K562 (cell line): Measurements from ENCODE around the gene TSEN54. TPM values are rescaled to one million over a fixed set of nuclear protein-coding genes. Genes with fewer than 3 reads are reported as not detected.
A peak's percentile ranks its signal among the peaks of the same experiment; 100 is the strongest.

ENCODE experiments used
- AFF4 ChIP-seq: sonication (generic); formaldehyde crosslinking; IDR thresholded peaks from 2 replicates; pipeline ENCODE4 v1.8.0; 2023; ENCODE audit warnings: mild to moderate bottlenecking, missing genetic modification reagents
- ATF4 ChIP-seq: fragments of 450-650 bp; formaldehyde crosslinking; IDR thresholded peaks from 2 replicates; pipeline ENCODE4 v1.4.0; 2022; ENCODE audit warnings: mild to moderate bottlenecking, moderate library complexity
- CEBPG ChIP-seq, 3 experiments: fragments of 200-800 bp in 1 of 3; sonication (Bioruptor generic) in 1 of 3; sonication (generic) in 1 of 3; formaldehyde crosslinking in 1 of 3; IDR thresholded peaks in 2 of 3; conservative IDR thresholded peaks in 1 of 3; 2 replicates each; pipeline versions ENCODE4 v1.6.1 to v1.8.0; 2016 to 2022; ENCODE audit warnings: missing compliant biosample characterization in 2 of 3, missing genetic modification characterization in 2 of 3, mild to moderate bottlenecking in 1 of 3, missing genetic modification reagents in 1 of 3
- ETV5 ChIP-seq: sonication (generic); formaldehyde crosslinking; IDR thresholded peaks from 2 replicates; pipeline ENCODE4 v1.4.0; 2020; ENCODE audit warnings: low read depth, mild to moderate bottlenecking, missing genetic modification reagents
- MAZ ChIP-seq, 2 experiments: fragments of 450-650 bp in 1 of 2; sonication (generic) in 1 of 2; formaldehyde crosslinking; IDR thresholded peaks in 1 of 2; conservative IDR thresholded peaks in 1 of 2; 2 replicates each; pipeline versions ENCODE4 v1.4.0 to v1.5.0; 2020; ENCODE audit warnings: mild to moderate bottlenecking in 1 of 2, missing genetic modification reagents in 1 of 2
- MECOM ChIP-seq: fragments of 250-450 bp; sonication (Bioruptor Pico); IDR thresholded peaks from 2 replicates; pipeline ENCODE4 v1.8.0; 2022; ENCODE audit warnings: inconsistent platforms
- MLLT1 ChIP-seq, 2 experiments: fragments of 450-650 bp; IDR thresholded peaks; 2 replicates each; pipeline ENCODE4 v1.6.1; 2016
- MXD1 ChIP-seq: fragments of 250-450 bp; sonication (Bioruptor Pico); IDR thresholded peaks from 2 replicates; pipeline ENCODE4 v1.8.0; 2021; ENCODE audit warnings: borderline replicate concordance, mild to moderate bottlenecking, moderate library complexity; ENCODE audit not compliant: poor library complexity, severe bottlenecking
- MYC ChIP-seq, 2 experiments: fragments of 250-450 bp in 1 of 2; sonication (Bioruptor Pico) in 1 of 2; IDR thresholded peaks; 2 replicates each; pipeline versions ENCODE4 v1.5.1 to v1.6.1; 2012 to 2021; ENCODE audit warnings: low read depth in 2 of 2, borderline replicate concordance in 1 of 2, improper control_type of control experiment in 1 of 2, low read length in 1 of 2, mild to moderate bottlenecking in 1 of 2, moderate library complexity in 1 of 2
- NELFE ChIP-seq: IDR thresholded peaks from 2 replicates; pipeline ENCODE4 v1.6.1; 2011; ENCODE audit warnings: mild to moderate bottlenecking; ENCODE audit not compliant: insufficient read depth, insufficient read length
- SMARCA4 ChIP-seq: fragments of 450-650 bp; IDR thresholded peaks from 2 replicates; pipeline ENCODE4 v1.6.1; 2016
- TCF7 ChIP-seq: sonication (generic); IDR thresholded peaks from 2 replicates; pipeline ENCODE4 v1.6.1; 2016; ENCODE audit warnings: antibody characterized with exemption, borderline replicate concordance
- TRIM24 ChIP-seq, 2 experiments: fragments of 450-650 bp; IDR thresholded peaks; 2 replicates each; pipeline ENCODE4 v1.6.1; 2016
- ZBED1 ChIP-seq: IDR thresholded peaks from 2 replicates; pipeline ENCODE4 v1.6.1; 2014
- ZBTB7A ChIP-seq: IDR thresholded peaks from 2 replicates; pipeline ENCODE4 v1.6.1; 2011; ENCODE audit warnings: low read depth, mild to moderate bottlenecking, low read length, moderate library complexity, borderline replicate concordance; ENCODE audit not compliant: control insufficient read depth
- ZNF12 ChIP-seq: sonication (generic); formaldehyde crosslinking; IDR thresholded peaks from 2 replicates; pipeline ENCODE4 v1.4.0; 2020; ENCODE audit warnings: mild to moderate bottlenecking, missing genetic modification reagents
- polyA plus RNA-seq, 8 experiments: library from polyadenylated mRNA; depleted of rRNA in 4 of 8; stranded (reverse) in 5 of 8; unstranded in 3 of 8; fragments of >200 nt; fragmentation: Nextera tagmentation in 2 of 8; fragmentation: Illumina TruSeq in 1 of 8; extraction: Ambion mirVana in 2 of 8; extraction: Trizol in 1 of 8; gene quantifications; 2 replicates each; pipeline versions ENCODE4 v1.2.1 to v1.2.3, GENCODE V29; 2011 to 2014; ENCODE audit warnings: inconsistent platforms in 1 of 8, missing spikeins in 1 of 8
- total RNA-seq, 7 experiments: library from RNA; depleted of rRNA in 6 of 7; stranded (reverse); fragments of >200 nt in 6 of 7; fragmentation: Illumina TruSeq in 2 of 7; extraction: Trizol in 2 of 7; gene quantifications; 2 replicates each; pipeline versions ENCODE4 v1.2.1 to v1.2.3, GENCODE V29; 2011 to 2021; ENCODE audit warnings: low replicate concordance in 1 of 7

The TSEN54 gene
- total and polyA plus RNA-seq, 9 of the 15 experiments (the other 6 are each of a cell fraction or from before 2014, with no cell fraction given) = 5.9 to 64.3 (median 48.9) TPM

- peak; percentile 97 for TF ChIP-seq AFF4
- TF ChIP-seq ATF4 (CRISPR knock-in tag) = no peak
- peak; percentile 100 for TF ChIP-seq ZBTB7A
- peak; percentile 94; the same call in 1 of the 2 replicates for TF ChIP-seq ETV5 (CRISPR knock-in tag)
- TF ChIP-seq ZBED1 = peak; percentile 69; the same call in 1 of the 2 replicates
- TF ChIP-seq SMARCA4 = 0 out of 2 replicates have a peak, but pooled peaks have one; percentile 28
- TF ChIP-seq MXD1 (CRISPR knock-in tag) = peak; percentile 62
- no peak for TF ChIP-seq TCF7
- peak; percentile 69 for TF ChIP-seq MYC (IDR thresholded peaks at IDR 0.05; ENCODE audit: low read depth, low read length)
- peak; percentile 55; the same call in 1 of the 2 replicates for TF ChIP-seq MYC (CRISPR knock-in tag; IDR thresholded peaks at IDR 0.05; ENCODE audit: borderline replicate concordance, low read depth)
- peak; percentile 84 for TF ChIP-seq ZNF12
- peak in 1 of 2 experiments; percentile 76; a peak in 2 of 4 replicates for TF ChIP-seq TRIM24 (IDR thresholded peaks at IDR 0.05)
- TF ChIP-seq MECOM (CRISPR knock-in tag) = peak; percentile 36; the same call in 1 of the 2 replicates
- peak; percentile 87 to 91 for TF ChIP-seq MAZ (CRISPR knock-in tag; conservative IDR thresholded peaks at IDR 0.05 in 1 of 2, IDR thresholded peaks at IDR 0.05 in 1 of 2)
- peak in 1 of 2 experiments; percentile 69; a peak in 2 of 4 replicates for TF ChIP-seq MLLT1 (IDR thresholded peaks at IDR 0.05)
- TF ChIP-seq CEBPG (CRISPR knock-in tag; IDR thresholded peaks at IDR 0.05) = peak; percentile 64; the same call in 1 of the 2 replicates
- no peak for TF ChIP-seq CEBPG (tag; conservative IDR thresholded peaks at IDR 0.05 in 1 of 2, IDR thresholded peaks at IDR 0.05 in 1 of 2)
- no peak for TF ChIP-seq NELFE
Measured at GRCh38 chr17:75515496-75516254, 653 bp upstream of the TSEN54 start, which contains the start of gene CASKIN2 (continued).
